PC-9 (cell line): ENCODE data around the gene PHLPP1. TPM values are rescaled to one million over a fixed set of nuclear protein-coding genes. Genes with fewer than 3 reads are reported as not detected.

Experiments
- BruUV-seq: library from RNA; stranded (reverse); fragments of 400-500 nt; replicated peaks from 2 replicates; lab custom pipeline; 2021; lab: Mats Ljungman, UMichigan
- CTCF ChIA-PET: fragments of 300-600 bp; sonication (Branson Sonifier 250); formaldehyde crosslinking; loops from one replicate; lab custom pipeline; 2022; ENCODE audit warnings: antibody characterized with exemption; lab: Charles Lee
- POLR2A ChIA-PET: fragments of 300-600 bp; sonication (Branson Sonifier 250); formaldehyde crosslinking; loops from one replicate; lab custom pipeline; 2022; ENCODE audit warnings: antibody characterized with exemption; ENCODE audit not compliant: unreplicated experiment; lab: Charles Lee
- DNase-seq, 2 experiments: peaks; one replicate each; pipeline versions ENCODE4 v3.0.0 to v3.0.0-alpha.2; 2015 to 2022; ENCODE audit warnings: mixed read lengths in 1 of 2
- H2AFZ ChIP-seq: fragments of 200-600 bp; sonication (generic); 2 replicates; pipeline ENCODE4 v1.8.1; 2017; ENCODE audit warnings: antibody characterized with exemption
- H3F3A ChIP-seq: fragments of 200-600 bp; sonication (generic); 2 replicates; pipeline ENCODE4 v1.8.1; 2017; ENCODE audit warnings: antibody characterized with exemption, mild to moderate bottlenecking, low read depth; ENCODE audit not compliant: insufficient read depth
- H3K27ac ChIP-seq: fragments of 200-600 bp; sonication (generic); 2 replicates; pipeline ENCODE4 v1.6.1; 2016; ENCODE audit warnings: mixed run types
- H3K27me3 ChIP-seq: fragments of 200-600 bp; sonication (generic); 2 replicates; pipeline ENCODE4 v1.6.1; 2016; ENCODE audit warnings: low read depth, mixed run types; ENCODE audit not compliant: insufficient read depth
- H3K36me3 ChIP-seq: fragments of 200-600 bp; sonication (generic); 2 replicates; pipeline ENCODE4 v1.6.1; 2016; ENCODE audit warnings: low read depth, mixed run types
- H3K4me1 ChIP-seq: fragments of 200-600 bp; sonication (generic); replicated peaks from 2 replicates; pipeline ENCODE4 v1.6.1; 2016; ENCODE audit warnings: mixed run types; ENCODE audit not compliant: insufficient read depth
- H3K4me2 ChIP-seq: fragments of 200-600 bp; sonication (generic); 2 replicates; pipeline ENCODE4 v1.6.1; 2017; ENCODE audit warnings: mixed run types
- H3K4me3 ChIP-seq: fragments of 200-600 bp; sonication (generic); 2 replicates; pipeline ENCODE4 v1.6.1; 2016; ENCODE audit warnings: mixed run types
- H3K79me2 ChIP-seq: fragments of 200-600 bp; sonication (generic); 2 replicates; pipeline ENCODE4 v1.6.1; 2017; ENCODE audit warnings: low read depth, mixed run types
- H3K9me2 ChIP-seq: fragments of 200-600 bp; sonication (generic); 2 replicates; pipeline ENCODE4 v1.8.1; 2017; ENCODE audit warnings: mild to moderate bottlenecking; ENCODE audit not compliant: insufficient read depth
- H3K9me3 ChIP-seq: fragments of 200-600 bp; sonication (generic); 2 replicates; pipeline ENCODE4 v1.8.1; 2016; ENCODE audit warnings: low read depth; ENCODE audit not compliant: insufficient read depth
- H4K20me1 ChIP-seq: fragments of 200-600 bp; sonication (generic); 2 replicates; pipeline ENCODE4 v1.8.1; 2017; ENCODE audit not compliant: insufficient read depth
- CTCF ChIP-seq: fragments of 200-600 bp; sonication (generic); conservative IDR thresholded peaks from 2 replicates; pipeline ENCODE4 v1.6.1; 2017; ENCODE audit warnings: mixed run types, antibody characterized with exemption, mild to moderate bottlenecking, moderate library complexity
- EZH2 ChIP-seq: fragments of 200-600 bp; sonication (generic); IDR thresholded peaks from 2 replicates; pipeline ENCODE4 v1.8.0; 2017; ENCODE audit warnings: antibody characterized with exemption, low read depth
- intact Hi-C: fragments of 100-400 bp; cut with micrococcal nuclease; formaldehyde crosslinking; loops from one replicate; pipeline ENCODE4 v1.10.0; 2022; ENCODE audit not compliant: unreplicated experiment
- total RNA-seq: library from RNA; stranded (reverse); gene quantifications from 2 replicates; pipeline ENCODE4 v1.2.3, GENCODE V29; 2021

The PHLPP1 gene
- total RNA-seq, 1 experiment from 2014 or later = 21.1 TPM

- POLR2A ChIA-PET = no interaction called here
Observed at GRCh38 chr18:62683935-62684334, 31.4 kb upstream of the PHLPP1 start.

GRCh38 chr18:62688743-62689317 lies 26.5 kb upstream of the PHLPP1 start:
- no TSS peak for BruUV-seq
- ChIA-PET POLR2A (no interaction called here), CTCF (no interaction called here)

More at GRCh38 chr18:62683935-62684334, 31.4 kb upstream of the PHLPP1 start:
- CTCF ChIA-PET = no interaction called here
- H4K20me1 ChIP-seq = no peaks in the 10 kb centered on the region
- no peak overlapping the region for H3K27ac ChIP-seq
- DNase-seq = no peak
- H3K4me3 ChIP-seq = no peak overlapping the region
- TF ChIP-seq CTCF (no peak), EZH2 (no peak)
- no peaks in the 10 kb centered on the region for H3K9me2 ChIP-seq
- no peaks in the 10 kb centered on the region for H3F3A ChIP-seq
- H3K9me3 ChIP-seq = peaks cover 10% of the 10 kb centered on the region; the same call in 1 of the 2 replicates
- H3K79me2 ChIP-seq = no peaks in the 10 kb centered on the region
- intact Hi-C loops = no loop called here
- no TSS peak for BruUV-seq
- H2AFZ ChIP-seq = no peak overlapping the region
- no peak overlapping the region for H3K4me2 ChIP-seq
- H3K36me3 ChIP-seq = no peaks in the 10 kb centered on the region
- no peaks in the 10 kb centered on the region for H3K4me1 ChIP-seq
- no peaks in the 10 kb centered on the region for H3K27me3 ChIP-seq

GRCh38 chr18:62690236-62690815 lies 25.0 kb upstream of the PHLPP1 start:
- no peaks in the 10 kb centered on the region for H3K9me2 ChIP-seq
- no peak overlapping the region for H3K4me3 ChIP-seq
- H3K9me3 ChIP-seq = peaks cover 27% of the 10 kb centered on the region; the same call in 1 of the 2 replicates
- no peaks in the 10 kb centered on the region for H3K36me3 ChIP-seq
- no peak overlapping the region for H2AFZ ChIP-seq
- DNase-seq = no peak
- no peaks in the 10 kb centered on the region for H3K79me2 ChIP-seq
- BruUV-seq = no TSS peak
- H3K4me1 ChIP-seq = peaks cover 10% of the 10 kb centered on the region
- no peak overlapping the region for H3K4me2 ChIP-seq
- no peaks in the 10 kb centered on the region for H4K20me1 ChIP-seq
- H3K27ac ChIP-seq = no peak overlapping the region
- intact Hi-C loops = no loop called here
- ChIA-PET CTCF (no interaction called here), POLR2A (interaction anchor here (0.6 kb wide), 1 partner anchor 102 kb away, joined by 3 read pairs; no protein-coding TSS in a partner anchor)
- no peaks in the 10 kb centered on the region for H3F3A ChIP-seq
- H3K27me3 ChIP-seq = no peaks in the 10 kb centered on the region
- TF ChIP-seq EZH2 (no peak), CTCF (no peak)

More at GRCh38 chr18:62688743-62689317, 26.5 kb upstream of the PHLPP1 start:
- Histone ChIP-seq H3K9me3 (peaks cover 27% of the 10 kb centered on the region; the same call in 1 of the 2 replicates), H3K4me1 (peaks cover 10% of the 10 kb centered on the region), H3K27ac (no peak overlapping the region), H4K20me1 (no peaks in the 10 kb centered on the region), H3K9me2 (no peaks in the 10 kb centered on the region), H3F3A (no peaks in the 10 kb centered on the region), H3K4me2 (no peak overlapping the region), H3K27me3 (no peaks in the 10 kb centered on the region), H2AFZ (no peak overlapping the region), H3K4me3 (no peak overlapping the region), H3K36me3 (no peaks in the 10 kb centered on the region), H3K79me2 (no peaks in the 10 kb centered on the region)
- TF ChIP-seq EZH2 (no peak), CTCF (no peak)
- DNase-seq = no peak
- intact Hi-C loops = no loop called here
